IMR-90 (cell line): Measurements from ENCODE around the gene GABRB1. TPM values are rescaled to one million over a fixed set of nuclear protein-coding genes. Genes with fewer than 3 reads are reported as not detected.

ENCODE experiments used
- ATAC-seq: fragments of 200-7000 bp; cut with Tn5 transposase; 2 replicates; pipeline ENCODE4 v1.9.1; 2020; ENCODE audit warnings: low read depth, mild to moderate bottlenecking, moderate library complexity
- BruUV-seq: library from RNA; stranded (reverse); fragments of 400-500 nt; replicated peaks from 2 replicates; lab custom pipeline; 2021; lab: Mats Ljungman, UMichigan
- CTCF ChIA-PET: fragments of 300-600 bp; formaldehyde crosslinking; extraction: SDS; loops from one replicate; lab custom pipeline; 2021; ENCODE audit warnings: antibody characterized with exemption; lab: Yijun Ruan, JAX
- POLR2A ChIA-PET: fragments of 300-600 bp; sonication (Branson Sonifier 250); formaldehyde crosslinking; loops from one replicate; lab custom pipeline; 2022; ENCODE audit warnings: antibody characterized with exemption; ENCODE audit not compliant: unreplicated experiment; lab: Charles Lee
- DNase-seq: peaks from one replicate; pipeline ENCODE4 v3.0.0; 2013
- H2AFZ ChIP-seq: replicated peaks from 2 replicates; pipeline ENCODE3; 2013; ENCODE audit warnings: low read length, mild to moderate bottlenecking; ENCODE audit not compliant: poor library complexity
- H2AK5ac ChIP-seq: 2 replicates; pipeline ENCODE4 v1.6.1; 2013; ENCODE audit warnings: low read depth, low read length, inconsistent platforms
- H2AK9ac ChIP-seq: replicated peaks from 2 replicates; pipeline ENCODE3; 2013; ENCODE audit warnings: mild to moderate bottlenecking, low read depth, low read length, moderate library complexity; ENCODE audit not compliant: poor library complexity
- H2BK120ac ChIP-seq: 2 replicates; pipeline ENCODE4 v1.6.1; 2013; ENCODE audit warnings: low read depth, low read length, inconsistent platforms
- H2BK15ac ChIP-seq: 3 replicates; pipeline ENCODE4 v1.6.1; 2013; ENCODE audit warnings: low read depth, low read length, inconsistent platforms
- H2BK20ac ChIP-seq: 2 replicates; pipeline ENCODE4 v1.6.1; 2013; ENCODE audit warnings: low read depth, mild to moderate bottlenecking, inconsistent platforms, low read length, moderate library complexity
- H2BK5ac ChIP-seq: 2 replicates; pipeline ENCODE4 v1.6.1; 2013; ENCODE audit warnings: mild to moderate bottlenecking, low read depth, low read length, inconsistent platforms; ENCODE audit not compliant: poor library complexity, severe bottlenecking
- H3K14ac ChIP-seq: replicated peaks from 2 replicates; pipeline ENCODE4 v1.6.1; 2013; ENCODE audit warnings: low read depth, low read length, inconsistent platforms
- H3K18ac ChIP-seq: 2 replicates; pipeline ENCODE4 v1.6.1; 2013; ENCODE audit warnings: low read depth, low read length, control low read depth
- H3K23ac ChIP-seq: 2 replicates; pipeline ENCODE4 v1.6.1; 2013; ENCODE audit warnings: low read depth, low read length, inconsistent platforms
- H3K27ac ChIP-seq: 2 replicates; pipeline ENCODE4 v1.5.1; 2013; ENCODE audit warnings: mild to moderate bottlenecking, control low read depth, low read length; ENCODE audit not compliant: insufficient read depth
- H3K27me3 ChIP-seq: 2 replicates; pipeline ENCODE4 v1.6.1; 2013; ENCODE audit warnings: low read length; ENCODE audit not compliant: control insufficient read depth, insufficient read depth
- H3K36me3 ChIP-seq: 2 replicates; pipeline ENCODE4 v1.6.1; 2013; ENCODE audit warnings: low read length, mixed read lengths; ENCODE audit not compliant: control insufficient read depth, insufficient read depth
- H3K4ac ChIP-seq: 2 replicates; pipeline ENCODE4 v1.6.1; 2013; ENCODE audit warnings: low read depth, low read length, inconsistent platforms
- H3K4me1 ChIP-seq: 2 replicates; pipeline ENCODE4 v1.6.1; 2013; ENCODE audit warnings: low read length, mixed read lengths; ENCODE audit not compliant: control insufficient read depth, insufficient read depth
- H3K4me2 ChIP-seq: 2 replicates; pipeline ENCODE4 v1.6.1; 2013; ENCODE audit warnings: low read depth, mild to moderate bottlenecking, control low read depth, low read length, moderate library complexity
- H3K4me3 ChIP-seq: 2 replicates; pipeline ENCODE4 v1.5.1; 2013; ENCODE audit warnings: low read depth, mild to moderate bottlenecking, control low read depth, low read length, moderate library complexity; ENCODE audit not compliant: insufficient read depth
- H3K56ac ChIP-seq: 2 replicates; pipeline ENCODE4 v1.6.1; 2013; ENCODE audit warnings: low read length, inconsistent platforms; ENCODE audit not compliant: insufficient read depth; ENCODE audit errors: extremely low read depth
- H3K79me1 ChIP-seq, 2 experiments: 2 replicates each; pipeline ENCODE4 v1.6.1; 2013; ENCODE audit warnings: low read length in 2 of 2, inconsistent platforms in 1 of 2, low read depth in 1 of 2
- H3K9ac ChIP-seq: 2 replicates; pipeline ENCODE4 v1.6.1; 2013; ENCODE audit warnings: low read depth, low read length, control low read depth
- H3K9me1 ChIP-seq: 2 replicates; pipeline ENCODE4 v1.6.1; 2013; ENCODE audit warnings: low read length, inconsistent platforms; ENCODE audit not compliant: insufficient read depth
- H3K9me3 ChIP-seq: 2 replicates; pipeline ENCODE4 v1.6.1; 2013; ENCODE audit warnings: low read length; ENCODE audit not compliant: control insufficient read depth, insufficient read depth
- H4K20me1 ChIP-seq: 2 replicates; pipeline ENCODE4 v1.6.1; 2013; ENCODE audit warnings: low read length, inconsistent platforms; ENCODE audit not compliant: insufficient read depth
- H4K5ac ChIP-seq: 2 replicates; pipeline ENCODE4 v1.6.1; 2013; ENCODE audit warnings: mild to moderate bottlenecking, low read depth, low read length, control low read depth
- H4K8ac ChIP-seq, 2 experiments: 2 replicates each; pipeline ENCODE4 v1.6.1; 2013; ENCODE audit warnings: low read depth in 2 of 2, low read length in 2 of 2, control low read depth in 1 of 2, inconsistent platforms in 1 of 2
- H4K91ac ChIP-seq: 2 replicates; pipeline ENCODE4 v1.6.1; 2013; ENCODE audit warnings: low read depth, low read length, inconsistent platforms; ENCODE audit not compliant: insufficient read depth
- CEBPB ChIP-seq: IDR thresholded peaks from 2 replicates; pipeline ENCODE4 v1.6.1; 2012; ENCODE audit warnings: low read depth, low read length, improper control_type of control experiment
- CHD1 ChIP-seq: IDR thresholded peaks from 2 replicates; pipeline ENCODE4 v1.6.1; 2012; ENCODE audit warnings: low read depth, low read length, improper control_type of control experiment
- MXI1 ChIP-seq: IDR thresholded peaks from 2 replicates; pipeline ENCODE4 v1.6.1; 2012; ENCODE audit warnings: low read depth, mild to moderate bottlenecking, low read length, moderate library complexity, borderline replicate concordance
- NFE2L2 ChIP-seq: fragments of 150-350 bp; IDR thresholded peaks from 2 replicates; pipeline ENCODE4 v1.6.1; 2016; ENCODE audit warnings: low read depth, mild to moderate bottlenecking, low read length
- RAD21 ChIP-seq: IDR thresholded peaks from 2 replicates; pipeline ENCODE4 v1.6.1; 2012; ENCODE audit warnings: low read length, improper control_type of control experiment
- RFX5 ChIP-seq: IDR thresholded peaks from 2 replicates; pipeline ENCODE4 v1.8.0; 2012; ENCODE audit warnings: low read depth, mild to moderate bottlenecking, low read length, moderate library complexity
- SMC3 ChIP-seq: fragments of 150-350 bp; IDR thresholded peaks from 2 replicates; pipeline ENCODE4 v1.6.1; 2016; ENCODE audit warnings: low read depth, mild to moderate bottlenecking, antibody characterized with exemption, low read length, moderate library complexity
- WGBS, 2 experiments: methylation state at CpG; one replicate each; pipeline versions ENCODE4 v1.1.5 to v1.1.7; 2013; ENCODE audit warnings: missing lambda C conversion rate in 2 of 2; ENCODE audit not compliant: insufficient read length in 1 of 2; ENCODE audit errors: extremely low coverage in 2 of 2; 5-methylcytosine and 5-hydroxymethylcytosine counted together
- dilution Hi-C: fragments of 300-500 bp; cut with HindIII; formaldehyde crosslinking; loops from one replicate; pipeline ENCODE4 v1.14.3; 2018; ENCODE audit warnings: low sequenced_read_pairs; ENCODE audit not compliant: unreplicated experiment
- in situ Hi-C: fragments of 300-500 bp; cut with MboI; formaldehyde crosslinking; loops from 3 replicates; pipeline ENCODE4 v1.14.3; 2019; ENCODE audit warnings: low sequenced_read_pairs, inconsistent platforms, mixed read lengths
- intact Hi-C: fragments of 100-400 bp; cut with micrococcal nuclease; formaldehyde crosslinking; loops from 2 replicates; pipeline ENCODE4 v1.10.0; 2022
- polyA plus RNA-seq, 3 experiments: library from polyadenylated mRNA; depleted of rRNA; stranded (reverse); fragments of >200 nt; gene quantifications; 2 replicates each; pipeline ENCODE4 v1.2.3, GENCODE V29; 2012; ENCODE audit warnings: low replicate concordance in 1 of 3
- total RNA-seq: library from RNA; depleted of rRNA; stranded (reverse); fragments of >200 nt; gene quantifications from 2 replicates; pipeline ENCODE4 v1.2.3, GENCODE V29; 2012

GABRB1 gene
- total and polyA plus RNA-seq, 2 of the 4 experiments (the other 2 are of a cell fraction): 4.7 to 16.1 TPM

DNA sequence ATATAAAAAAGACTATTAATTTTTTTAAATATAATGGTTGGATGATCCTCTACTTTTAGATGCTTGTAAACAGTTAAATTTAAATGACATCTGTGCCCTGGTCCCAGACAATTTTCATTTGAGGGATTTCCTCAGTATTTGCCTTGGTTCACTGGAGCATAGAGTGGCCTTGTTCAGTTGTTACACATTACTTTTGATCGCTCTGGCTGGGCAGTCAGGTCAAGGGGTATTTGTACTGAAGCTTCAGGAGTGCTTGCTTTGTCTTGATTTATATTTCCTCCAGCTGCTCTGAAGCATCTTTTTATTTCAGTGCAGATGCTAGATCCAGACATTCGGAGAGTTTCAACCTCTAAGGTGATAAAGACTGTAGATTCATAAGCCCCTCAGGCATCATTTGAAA, 382.2 kb downstream of the GABRB1 start:
- no peak for ATAC-seq

More for the DNA sequence above, 382.2 kb downstream of the GABRB1 start:
- no peak overlapping the region for H3K56ac ChIP-seq
- no peak overlapping the region for H2AFZ ChIP-seq
- intact Hi-C loops (no loop called here), dilution Hi-C loops (no loop called here), in situ Hi-C loops (no loop called here)
- no peak overlapping the region for H2BK20ac ChIP-seq
- H3K18ac ChIP-seq: no peak overlapping the region
- H3K4me2 ChIP-seq: no peak overlapping the region
- no peaks in the 10 kb centered on the region for H3K9me3 ChIP-seq
- no peak overlapping the region for H3K4ac ChIP-seq
- no peak overlapping the region for H3K27ac ChIP-seq
- no peak overlapping the region for H4K91ac ChIP-seq
- TF ChIP-seq RAD21 (no peak), RFX5 (no peak), SMC3 (no peak), NFE2L2 (no peak), CEBPB (no peak), CHD1 (no peak), MXI1 (no peak)
- H3K9me1 ChIP-seq: no peaks in the 10 kb centered on the region
- no CpG with 5 or more reads among the region's 2 CpGs for WGBS, 2 experiments
- H3K36me3 ChIP-seq: no peaks in the 10 kb centered on the region
- H3K14ac ChIP-seq: no peak overlapping the region
- H2BK120ac ChIP-seq: no peak overlapping the region
- H2BK15ac ChIP-seq: no peak overlapping the region
- no peak overlapping the region for H4K8ac ChIP-seq
- H4K5ac ChIP-seq: no peak overlapping the region
- ChIA-PET CTCF (no interaction called here), POLR2A (no interaction called here)
- H2AK5ac ChIP-seq: no peak overlapping the region
- no peaks in the 10 kb centered on the region; the same call in 1 of the 2 replicates for H3K27me3 ChIP-seq
- H4K20me1 ChIP-seq: no peaks in the 10 kb centered on the region
- H2BK5ac ChIP-seq: no peak overlapping the region
- no peak overlapping the region for H3K4me3 ChIP-seq
- no TSS peak for BruUV-seq
- H3K79me1 ChIP-seq: no peaks in the 10 kb centered on the region
- H3K23ac ChIP-seq: no peak overlapping the region
- no peak overlapping the region for H3K9ac ChIP-seq
- no peaks in the 10 kb centered on the region; the same call in 1 of the 2 replicates for H3K4me1 ChIP-seq
- DNase-seq: no peak
- no peak overlapping the region for H2AK9ac ChIP-seq
